Measurements from ENCODE around the gene SHISA7.

SHISA7 gene

GRCh38 chr19:55389386-55390317, 53.4 kb downstream of the SHISA7 start:
- TF ChIP-seq TCF12 (IDR thresholded peaks at IDR 0.05; ENCODE audit: low read depth): no peak
- no peak for TF ChIP-seq ZBTB7A (IDR thresholded peaks at IDR 0.05; ENCODE audit: low read depth)
- TF ChIP-seq YY1 (IDR thresholded peaks at IDR 0.05; ENCODE audit: low read depth): no peak
- no peak for TF ChIP-seq EP300 (IDR thresholded peaks at IDR 0.05; ENCODE audit: borderline replicate concordance)
- TF ChIP-seq USF1 (IDR thresholded peaks at IDR 0.05): no peak
- TF ChIP-seq RAD21 (IDR thresholded peaks at IDR 0.05; ENCODE audit: low read depth): no peak
- no peak for TF ChIP-seq MAX (IDR thresholded peaks at IDR 0.05)
- TF ChIP-seq TAF1 (IDR thresholded peaks at IDR 0.05; ENCODE audit: low read depth): no peak
- TF ChIP-seq TEAD4 (IDR thresholded peaks at IDR 0.05): no peak
- no peak for TF ChIP-seq CEBPB (IDR thresholded peaks at IDR 0.05)
- TF ChIP-seq REST (IDR thresholded peaks at IDR 0.05; ENCODE audit: low read depth): no peak
- no peak for TF ChIP-seq CREB1 (IDR thresholded peaks at IDR 0.05; ENCODE audit: low read depth)
- TF ChIP-seq FOXM1 (IDR thresholded peaks at IDR 0.05; ENCODE audit: borderline replicate concordance, low read depth): no peak
- TF ChIP-seq NFIC (IDR thresholded peaks at IDR 0.05): no peak
- TF ChIP-seq EGR1 (IDR thresholded peaks at IDR 0.05): no peak

- TF ChIP-seq EGR1 (IDR thresholded peaks at IDR 0.05) (no peak), TAF1 (IDR thresholded peaks at IDR 0.05; ENCODE audit: low read depth) (no peak), USF1 (IDR thresholded peaks at IDR 0.05) (no peak), CREB1 (IDR thresholded peaks at IDR 0.05; ENCODE audit: low read depth) (no peak), EP300 (IDR thresholded peaks at IDR 0.05; ENCODE audit: borderline replicate concordance) (no peak), YY1 (IDR thresholded peaks at IDR 0.05; ENCODE audit: low read depth) (no peak), MAX (IDR thresholded peaks at IDR 0.05) (no peak), FOXM1 (IDR thresholded peaks at IDR 0.05; ENCODE audit: borderline replicate concordance, low read depth) (no peak), ZBTB7A (IDR thresholded peaks at IDR 0.05; ENCODE audit: low read depth) (no peak)
These were observed 55.2 kb downstream of the SHISA7 start for GRCh38 chr19:55387736-55388497.

GRCh38 chr19:55386493-55386971, 56.6 kb downstream of the SHISA7 start:
- TF ChIP-seq TCF12 (IDR thresholded peaks at IDR 0.05; ENCODE audit: low read depth) (no peak), YY1 (IDR thresholded peaks at IDR 0.05; ENCODE audit: low read depth) (no peak), EP300 (IDR thresholded peaks at IDR 0.05; ENCODE audit: borderline replicate concordance) (no peak), FOXM1 (IDR thresholded peaks at IDR 0.05; ENCODE audit: borderline replicate concordance, low read depth) (no peak), TAF1 (IDR thresholded peaks at IDR 0.05; ENCODE audit: low read depth) (no peak), USF1 (IDR thresholded peaks at IDR 0.05) (no peak), TEAD4 (IDR thresholded peaks at IDR 0.05) (no peak), EGR1 (IDR thresholded peaks at IDR 0.05) (no peak), REST (IDR thresholded peaks at IDR 0.05; ENCODE audit: low read depth) (no peak), RAD21 (IDR thresholded peaks at IDR 0.05; ENCODE audit: low read depth) (no peak), CEBPB (IDR thresholded peaks at IDR 0.05) (no peak), ZBTB7A (IDR thresholded peaks at IDR 0.05; ENCODE audit: low read depth) (no peak), CREB1 (IDR thresholded peaks at IDR 0.05; ENCODE audit: low read depth) (no peak), NFIC (IDR thresholded peaks at IDR 0.05) (no peak), MAX (IDR thresholded peaks at IDR 0.05) (no peak)

Measured in Ishikawa (cell line).